GM21786 (cell line): ENCODE results near the gene ZNF44.
"Not testable (repeated sequence)": the region's sequence is repeated elsewhere in the genome, so short reads cannot be mapped to it uniquely, and the experiment has no call there.

ENCODE experiments used
- ATAC-seq: cut with Tn5 transposase; IDR thresholded peaks from one replicate; pipeline ENCODE4 v1.9.1; 2021; ENCODE audit not compliant: unreplicated experiment

Gene ZNF44

DNA sequence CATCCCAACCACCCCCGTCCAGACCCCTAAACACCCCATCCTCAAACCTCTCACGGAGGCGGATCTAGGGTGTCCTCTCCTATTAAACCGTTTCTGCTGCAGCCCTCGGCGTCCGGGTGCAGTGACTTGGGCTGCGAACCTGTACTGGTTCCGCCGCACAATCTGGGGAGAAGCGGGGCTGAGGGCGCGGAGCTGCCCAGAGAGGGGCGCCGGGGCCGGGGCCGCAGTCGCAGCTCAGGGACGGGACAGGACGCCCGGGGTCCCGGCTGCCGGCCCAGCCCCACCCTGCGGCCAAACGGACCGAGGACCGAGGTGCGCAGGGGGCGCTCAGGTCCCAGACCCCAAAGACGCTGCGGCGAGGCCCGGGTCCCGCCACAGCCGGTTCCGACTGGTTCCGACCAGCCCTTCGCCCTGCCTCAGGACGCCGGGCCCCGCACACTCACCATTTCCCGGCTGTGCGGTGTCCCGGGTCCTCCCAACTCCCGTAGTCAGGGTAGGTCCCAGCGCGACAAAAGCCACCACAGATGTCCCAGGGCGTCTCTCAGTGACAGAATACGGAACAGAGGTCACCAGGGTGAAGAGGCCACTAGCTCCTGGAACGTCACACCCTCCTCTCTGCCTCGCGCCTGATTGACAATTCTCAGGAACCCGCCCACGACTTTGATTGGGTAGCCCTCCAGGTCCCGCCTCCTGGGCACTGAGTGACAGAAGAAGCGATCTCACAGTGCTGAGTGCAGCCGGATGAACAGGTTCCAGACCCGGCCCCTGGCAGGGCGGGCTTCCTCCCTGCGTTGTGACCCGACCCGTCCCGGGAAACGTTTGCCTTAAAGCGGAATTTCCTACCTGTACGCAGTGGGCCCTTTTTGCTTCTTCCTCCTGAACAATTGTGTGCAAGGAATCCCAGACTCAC, at the start of gene ZNF44:
ZNF44 (minus strand) TSS at position 635 of the 910 bp plus-strand sequence; CDS start at position 446, 189 bp downstream.
- ATAC-seq, result peak; percentile 94

GRCh38 chr19:12333162-12334159, 38.8 kb upstream of the ZNF44 start, which contains the start of gene ZNF563:
TSS of gene ZNF563 (minus strand) at chr19:12333633. CDS start at chr19:12333482, 151 bp downstream.
- ATAC-seq, result peak; percentile 92

DNA sequence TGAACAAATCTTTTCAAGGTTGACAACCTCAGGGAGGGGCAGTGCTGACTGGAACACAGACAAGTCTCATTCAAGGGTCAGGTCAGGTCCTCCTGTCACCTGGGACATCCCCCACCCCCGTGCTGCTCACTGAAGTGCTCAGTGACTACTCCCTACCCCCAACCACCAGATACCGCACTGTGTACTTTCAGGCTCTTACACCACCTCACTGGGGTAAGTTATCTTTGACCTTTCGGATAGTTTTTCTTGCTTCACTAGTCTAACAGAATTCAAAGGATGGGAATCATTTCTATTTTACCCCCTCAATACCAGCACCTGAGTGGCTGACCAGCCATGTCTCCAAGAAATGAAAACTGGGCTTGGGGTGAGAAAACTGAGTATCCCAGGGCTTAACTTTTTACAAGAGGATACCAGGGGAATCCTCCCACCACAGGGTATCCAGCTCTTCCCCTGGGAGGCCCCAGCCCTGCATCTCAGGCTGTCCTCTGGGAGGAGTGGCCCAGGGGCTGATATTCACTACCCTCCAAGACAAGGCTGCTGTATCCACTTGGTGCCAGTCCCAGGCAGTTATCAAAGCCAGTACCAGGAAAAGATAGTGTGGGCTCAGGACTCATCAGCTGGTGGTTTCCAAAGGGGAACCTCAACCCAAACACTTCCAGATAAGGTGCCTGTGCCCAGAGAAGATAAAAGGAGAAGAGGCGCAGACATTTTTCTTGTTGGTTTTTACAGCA, 36.7 kb upstream of the ZNF44 start:
- ATAC-seq, result peak; percentile 48

DNA sequence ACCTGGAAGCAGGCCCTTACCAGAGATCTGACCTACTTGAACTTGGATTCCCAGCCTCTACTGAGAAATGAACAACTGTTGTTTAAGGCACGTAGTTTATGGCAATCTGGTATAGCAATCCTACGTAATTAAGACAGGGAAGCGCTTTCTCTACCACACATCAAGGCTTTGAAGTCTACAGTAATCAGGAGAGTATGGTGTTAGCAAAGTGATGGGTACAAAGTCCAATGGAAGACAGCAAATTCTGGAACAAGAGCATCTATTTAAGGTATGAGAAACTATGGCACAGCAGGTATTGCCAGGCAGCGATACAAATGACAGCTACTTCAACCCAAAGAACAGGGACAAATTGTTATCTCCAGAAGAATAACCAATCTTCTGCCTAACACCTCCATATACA, 35.7 kb upstream of the ZNF44 start:
- ATAC-seq, result no peak

GRCh38 chr19:12325690-12326089, 31.0 kb upstream of the ZNF44 start:
- ATAC-seq, result no peak

GRCh38 chr19:12318782-12319413, 24.2 kb upstream of the ZNF44 start:
- no peak for ATAC-seq

GRCh38 chr19:12314553-12314952, 19.9 kb upstream of the ZNF44 start:
- no peak for ATAC-seq

DNA sequence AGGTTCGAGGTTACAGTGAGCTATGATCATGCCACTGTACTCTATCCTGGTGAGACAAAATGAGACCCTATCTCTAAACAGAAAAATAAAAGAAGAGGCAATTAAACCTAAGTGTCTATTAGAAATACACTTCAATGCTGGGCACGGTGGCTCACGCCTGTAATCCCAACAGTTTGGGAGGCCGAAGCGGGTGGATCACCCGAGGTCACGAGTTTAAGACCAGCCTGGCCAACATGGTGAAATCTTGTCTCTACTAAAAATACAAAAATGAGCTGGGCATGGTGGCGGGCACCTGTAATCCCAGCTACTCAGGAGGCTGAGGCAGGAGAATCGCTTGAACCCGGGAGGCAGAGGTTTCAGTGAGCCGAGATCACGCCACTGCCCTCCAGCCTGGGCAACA, 14.2 kb upstream of the ZNF44 start:
- not testable (repeated sequence) for ATAC-seq

DNA sequence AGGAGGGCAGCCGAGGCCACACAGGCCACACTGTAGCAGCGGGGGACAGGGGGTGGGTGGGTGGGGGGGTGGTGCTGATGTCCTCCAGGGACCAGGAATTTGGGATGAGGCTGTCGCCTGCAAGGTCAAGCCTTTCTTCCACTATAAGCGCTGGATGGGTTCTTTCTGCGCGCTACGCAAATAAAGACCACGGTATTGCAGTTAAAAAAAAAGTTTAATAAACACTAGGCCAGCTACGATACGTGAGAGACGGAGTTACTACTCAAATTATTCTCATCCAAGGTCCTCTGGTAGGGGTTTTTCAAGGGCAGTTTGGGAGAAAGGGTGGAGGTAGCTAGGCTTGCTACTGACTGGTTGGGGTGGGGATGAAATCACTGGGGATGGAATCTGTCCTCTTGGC, 508 bp upstream of the ZNF44 start:
- no peak for ATAC-seq

DNA sequence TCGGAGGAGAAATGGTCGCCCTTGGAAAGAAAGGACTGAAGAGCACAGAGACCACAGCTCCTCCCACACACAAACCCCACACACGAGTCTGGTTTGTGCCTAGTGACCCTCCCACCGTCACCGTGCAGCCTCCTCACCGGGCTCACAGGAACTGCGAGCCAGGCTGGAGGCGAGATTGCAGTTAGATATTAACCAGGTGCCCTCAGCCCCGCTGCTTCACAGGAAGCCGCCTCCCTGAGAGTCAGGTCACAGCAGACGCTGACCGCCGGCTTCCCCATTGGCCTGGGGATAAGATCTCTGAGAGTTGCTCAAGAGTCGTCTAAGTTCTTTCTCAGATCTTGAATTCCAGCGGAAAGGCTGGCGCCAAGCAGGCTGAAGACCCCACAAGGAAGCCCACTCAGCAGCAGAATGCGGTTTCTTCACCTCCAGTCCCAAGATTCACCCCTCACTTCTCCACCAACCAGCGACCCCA, 870 bp downstream of the ZNF44 start:
- peak; percentile 47 for ATAC-seq

GRCh38 chr19:12289790-12290065, 5.0 kb downstream of the ZNF44 start:
- ATAC-seq, result no peak

- no peak for ATAC-seq
Measured at GRCh38 chr19:12287958-12288500, 6.7 kb downstream of the ZNF44 start.

- no peak for ATAC-seq
Measured at GRCh38 chr19:12284631-12285030, 10.1 kb downstream of the ZNF44 start.

- no peak for ATAC-seq
Measured at GRCh38 chr19:12284226-12284625, 10.5 kb downstream of the ZNF44 start.

GRCh38 chr19:12278713-12279112, 16.0 kb downstream of the ZNF44 start:
- no peak for ATAC-seq

GRCh38 chr19:12272980-12273901, 21.4 kb downstream of the ZNF44 start:
- no peak for ATAC-seq

GRCh38 chr19:12272386-12272785, 22.3 kb downstream of the ZNF44 start:
- ATAC-seq, result no peak

GRCh38 chr19:12270854-12271253, 23.8 kb downstream of the ZNF44 start:
- ATAC-seq, result no peak
